ENCODE results near the gene OPALIN.
A peak's percentile ranks its signal among the peaks of the same experiment; 100 is the strongest.

OPALIN gene

DNA sequence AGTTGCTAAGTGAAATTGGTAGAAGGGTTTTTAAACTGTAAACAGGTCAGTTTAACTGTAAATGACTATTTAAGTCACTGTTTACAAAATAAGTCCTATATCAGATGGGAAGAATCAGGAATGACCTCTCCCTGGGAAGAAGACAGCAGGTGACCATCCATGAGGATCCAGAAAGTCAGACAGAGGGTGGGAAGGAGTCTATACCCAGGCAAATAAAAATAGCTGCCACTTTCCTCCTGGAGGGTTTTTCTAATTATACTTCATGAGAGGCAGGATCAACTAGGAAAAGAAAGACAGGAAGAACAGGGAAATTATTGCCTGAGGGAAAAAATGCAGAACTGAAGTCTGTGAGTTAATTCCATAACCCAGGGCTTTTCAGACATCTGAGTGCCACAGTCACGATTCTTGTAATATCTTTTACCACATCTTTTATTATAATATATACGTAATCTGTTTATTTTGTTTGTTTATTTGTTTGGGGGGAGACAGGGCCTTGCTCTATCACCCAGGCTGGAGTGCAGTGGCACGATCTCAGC is 47.6 kb downstream of the OPALIN start:
- TF ChIP-seq TCF12 (IDR thresholded peaks at IDR 0.05; ENCODE audit: low read depth) (no peak), CEBPB (IDR thresholded peaks at IDR 0.05) (no peak), RAD21 (IDR thresholded peaks at IDR 0.05; ENCODE audit: low read depth) (no peak), FOXM1 (IDR thresholded peaks at IDR 0.05; ENCODE audit: borderline replicate concordance, low read depth) (no peak), EP300 (IDR thresholded peaks at IDR 0.05; ENCODE audit: borderline replicate concordance) (no peak), EGR1 (IDR thresholded peaks at IDR 0.05) (no peak), TAF1 (IDR thresholded peaks at IDR 0.05; ENCODE audit: low read depth) (no peak), TEAD4 (IDR thresholded peaks at IDR 0.05) (no peak), NFIC (IDR thresholded peaks at IDR 0.05) (no peak), CREB1 (IDR thresholded peaks at IDR 0.05; ENCODE audit: low read depth) (no peak), REST (IDR thresholded peaks at IDR 0.05; ENCODE audit: low read depth) (no peak), ZBTB7A (IDR thresholded peaks at IDR 0.05; ENCODE audit: low read depth) (no peak), USF1 (IDR thresholded peaks at IDR 0.05) (no peak), YY1 (IDR thresholded peaks at IDR 0.05; ENCODE audit: low read depth) (no peak)
- TF ChIP-seq, protein P1, sequence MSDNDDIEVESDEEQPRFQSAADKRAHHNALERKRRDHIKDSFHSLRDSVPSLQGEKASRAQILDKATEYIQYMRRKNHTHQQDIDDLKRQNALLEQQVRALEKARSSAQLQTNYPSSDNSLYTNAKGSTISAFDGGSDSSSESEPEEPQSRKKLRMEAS (IDR thresholded peaks at IDR 0.05), result no peak

GRCh38 chr10:96310321-96310669 is 48.5 kb downstream of the OPALIN start:
- no peak for TF ChIP-seq CREB1 (IDR thresholded peaks at IDR 0.05; ENCODE audit: low read depth)
- TF ChIP-seq EP300 (IDR thresholded peaks at IDR 0.05; ENCODE audit: borderline replicate concordance), result no peak
- TF ChIP-seq TCF12 (IDR thresholded peaks at IDR 0.05; ENCODE audit: low read depth), result no peak
- no peak for TF ChIP-seq RAD21 (IDR thresholded peaks at IDR 0.05; ENCODE audit: low read depth)
- no peak for TF ChIP-seq CEBPB (IDR thresholded peaks at IDR 0.05)
- no peak for TF ChIP-seq EGR1 (IDR thresholded peaks at IDR 0.05)
- no peak for TF ChIP-seq YY1 (IDR thresholded peaks at IDR 0.05; ENCODE audit: low read depth)
- no peak for TF ChIP-seq REST (IDR thresholded peaks at IDR 0.05; ENCODE audit: low read depth)
- TF ChIP-seq TAF1 (IDR thresholded peaks at IDR 0.05; ENCODE audit: low read depth), result no peak
- TF ChIP-seq, protein P1 (IDR thresholded peaks at IDR 0.05), result no peak
- TF ChIP-seq FOXM1 (IDR thresholded peaks at IDR 0.05; ENCODE audit: borderline replicate concordance, low read depth), result no peak
- no peak for TF ChIP-seq TEAD4 (IDR thresholded peaks at IDR 0.05)
- TF ChIP-seq ZBTB7A (IDR thresholded peaks at IDR 0.05; ENCODE audit: low read depth), result no peak

- TF ChIP-seq ZBTB7A (IDR thresholded peaks at IDR 0.05; ENCODE audit: low read depth) (no peak), CEBPB (IDR thresholded peaks at IDR 0.05) (no peak), FOXM1 (IDR thresholded peaks at IDR 0.05; ENCODE audit: borderline replicate concordance, low read depth) (no peak), EP300 (IDR thresholded peaks at IDR 0.05; ENCODE audit: borderline replicate concordance) (no peak), TEAD4 (IDR thresholded peaks at IDR 0.05) (no peak), YY1 (IDR thresholded peaks at IDR 0.05; ENCODE audit: low read depth) (no peak), TAF1 (IDR thresholded peaks at IDR 0.05; ENCODE audit: low read depth) (no peak), EGR1 (IDR thresholded peaks at IDR 0.05) (no peak)
- TF ChIP-seq, protein P1 (IDR thresholded peaks at IDR 0.05), result no peak
Measured at GRCh38 chr10:96309628-96310320, 49.0 kb downstream of the OPALIN start.

DNA sequence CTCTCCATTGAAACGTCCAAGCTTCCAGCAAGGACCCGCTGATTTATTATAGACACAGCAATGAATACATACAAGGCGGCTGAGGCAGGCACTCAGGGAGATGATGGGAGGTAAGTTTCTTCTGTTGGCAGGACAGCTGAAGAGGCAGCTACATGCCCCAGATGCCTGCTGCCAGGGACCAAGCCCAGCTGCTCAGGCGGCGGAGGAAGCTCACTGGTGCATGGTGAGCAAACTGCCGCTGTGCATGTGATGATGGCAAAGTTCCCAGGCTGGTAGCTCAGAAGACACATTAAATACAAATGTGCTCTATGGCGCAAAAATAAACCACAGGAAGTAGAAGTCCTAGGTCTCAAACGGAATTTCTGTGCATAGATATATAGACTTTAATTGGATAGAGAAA is 52.3 kb downstream of the OPALIN start:
- TF ChIP-seq EP300 (IDR thresholded peaks at IDR 0.05; ENCODE audit: borderline replicate concordance) (no peak), NFIC (IDR thresholded peaks at IDR 0.05) (peak; percentile 23; the same call in 1 of the 2 replicates)

- TF ChIP-seq USF1 (IDR thresholded peaks at IDR 0.05) (no peak), TEAD4 (IDR thresholded peaks at IDR 0.05) (no peak), TAF1 (IDR thresholded peaks at IDR 0.05; ENCODE audit: low read depth) (no peak), CEBPB (IDR thresholded peaks at IDR 0.05) (no peak), FOXM1 (IDR thresholded peaks at IDR 0.05; ENCODE audit: borderline replicate concordance, low read depth) (no peak), ZBTB7A (IDR thresholded peaks at IDR 0.05; ENCODE audit: low read depth) (no peak), TCF12 (IDR thresholded peaks at IDR 0.05; ENCODE audit: low read depth) (no peak), REST (IDR thresholded peaks at IDR 0.05; ENCODE audit: low read depth) (no peak), NFIC (IDR thresholded peaks at IDR 0.05) (no peak), RAD21 (IDR thresholded peaks at IDR 0.05; ENCODE audit: low read depth) (no peak), YY1 (IDR thresholded peaks at IDR 0.05; ENCODE audit: low read depth) (no peak), EGR1 (IDR thresholded peaks at IDR 0.05) (no peak), EP300 (IDR thresholded peaks at IDR 0.05; ENCODE audit: borderline replicate concordance) (no peak), CREB1 (IDR thresholded peaks at IDR 0.05; ENCODE audit: low read depth) (no peak)
- TF ChIP-seq, protein P1 (IDR thresholded peaks at IDR 0.05), result no peak
Measured at GRCh38 chr10:96305019-96305418, 53.8 kb downstream of the OPALIN start.

All from Ishikawa (cell line).